MM.1S (cell line): ENCODE measurements around the gene SETDB2.

Source experiments
- CTCF ChIP-seq: fragments of 300-600 bp; sonication (generic); IDR thresholded peaks from 2 replicates; pipeline ENCODE4 v1.5.1; 2016; ENCODE audit warnings: antibody characterized with exemption, low read length, mixed read lengths
- EZH2 ChIP-seq: fragments of 300-600 bp; sonication (generic); optimal IDR thresholded peaks from 2 replicates; pipeline ENCODE3; 2017; ENCODE audit warnings: low read depth, mild to moderate bottlenecking, antibody characterized with exemption, low read length, mixed read lengths

- no peak for TF ChIP-seq CTCF
- no peak for TF ChIP-seq EZH2
These were observed 25.9 kb upstream of the SETDB2 start for GRCh38 chr13:49418206-49418605.
